ENCODE results near the gene PEX7. TPM values are rescaled to one million over a fixed set of nuclear protein-coding genes. Genes with fewer than 3 reads are reported as not detected.
"Not testable (repeated sequence)": the region's sequence is repeated elsewhere in the genome, so short reads cannot be mapped to it uniquely, and the experiment has no call there.

The PEX7 gene
- total RNA-seq, 2 experiments from 2014 or later: 5.4 to 6.4 TPM

DNA sequence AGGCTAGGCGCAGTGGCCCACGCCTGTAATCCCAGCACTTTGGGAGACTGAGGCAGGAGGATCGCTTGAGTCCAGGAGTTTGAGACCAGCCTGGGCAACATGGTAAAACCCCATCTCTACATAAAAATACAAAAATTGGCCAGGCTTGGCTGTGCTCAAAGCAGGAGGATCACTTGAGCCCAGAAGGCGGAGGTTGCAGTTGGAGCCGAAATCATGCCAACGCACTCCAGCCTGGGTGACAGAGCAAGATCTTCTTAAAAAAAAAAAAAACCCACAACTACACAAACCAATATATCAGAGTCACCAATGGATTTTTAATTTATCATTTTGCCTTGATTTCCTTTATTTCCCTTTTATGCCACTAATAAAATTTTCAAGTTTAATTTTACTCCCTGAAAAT lies 39.4 kb upstream of the PEX7 start:
- H3K27ac Mint-ChIP-seq: peak overlapping the region; percentile 80
- H3K4me3 Mint-ChIP-seq: no peak overlapping the region
- H3K9me3 Mint-ChIP-seq: no peaks in the 10 kb centered on the region
- intact Hi-C loops (cut with micrococcal nuclease): no loop called here
- ChIA-PET POLR2A (no interaction called here), CTCF (interaction anchor here (1.4 to 3.3 kb wide), 3 partner anchors 9 to 139 kb away, joined by 4 to 21 read pairs (median 9); partner anchors contain the start of gene MAP3K5)
- H3K4me1 Mint-ChIP-seq (ENCODE audit: low read depth): peaks cover 71% of the 10 kb centered on the region
- H3K27me3 Mint-ChIP-seq: no peaks in the 10 kb centered on the region
- DNase-seq: no peak
- peaks cover 10% of the 10 kb centered on the region for H3K36me3 Mint-ChIP-seq

DNA sequence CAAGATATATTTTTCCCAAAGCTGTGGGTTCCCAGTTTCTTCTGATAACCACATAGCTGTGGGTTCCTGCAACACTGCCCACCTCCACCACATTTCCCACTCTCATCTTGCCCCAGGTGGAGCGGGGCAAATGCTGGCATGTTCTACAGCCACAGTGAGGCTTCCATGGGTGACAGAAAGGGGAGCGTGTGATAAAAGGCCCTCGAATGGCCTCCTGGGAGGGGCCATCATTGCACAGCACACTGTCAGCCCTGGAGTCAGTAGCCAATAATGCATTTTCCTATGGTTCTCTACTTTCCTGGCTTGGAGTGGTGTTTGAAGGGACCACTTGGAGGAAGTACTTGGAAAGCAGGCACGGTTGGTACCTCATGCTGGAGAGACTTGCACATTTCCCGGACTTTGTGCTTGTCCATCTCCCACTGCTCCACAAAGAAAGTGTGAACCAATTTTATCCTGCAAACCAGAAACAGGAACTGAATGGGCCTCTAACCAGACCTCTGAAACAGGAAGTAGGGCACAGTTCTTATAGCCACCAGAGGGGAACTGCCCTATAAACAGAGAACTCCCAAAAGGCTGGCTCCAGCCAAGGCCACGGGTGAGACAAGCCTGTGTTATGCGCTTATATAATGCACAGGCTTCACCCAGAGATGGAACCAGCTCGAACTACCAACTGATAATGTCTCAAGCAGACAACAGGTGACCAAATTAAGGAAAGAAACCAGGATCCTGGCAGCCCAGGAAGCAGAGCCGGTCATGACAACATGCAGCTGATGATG lies 38.7 kb upstream of the PEX7 start:
- peaks cover 78% of the 10 kb centered on the region for H3K4me1 Mint-ChIP-seq (ENCODE audit: low read depth)
- intact Hi-C loops (cut with micrococcal nuclease): no loop called here
- peak overlapping the region; percentile 50 for H3K4me3 Mint-ChIP-seq
- no peak for DNase-seq
- POLR2A ChIA-PET: no interaction called here
- peak overlapping the region; percentile 65 for H3K27ac Mint-ChIP-seq
- CTCF ChIA-PET: interaction anchor here (1.4 to 1.9 kb wide), 2 partner anchors 9 to 140 kb away, joined by 9 to 12 read pairs; partner anchors contain the start of gene MAP3K5
- no peaks in the 10 kb centered on the region for H3K27me3 Mint-ChIP-seq
- H3K36me3 Mint-ChIP-seq: peaks cover 10% of the 10 kb centered on the region
- H3K9me3 Mint-ChIP-seq: no peaks in the 10 kb centered on the region

DNA sequence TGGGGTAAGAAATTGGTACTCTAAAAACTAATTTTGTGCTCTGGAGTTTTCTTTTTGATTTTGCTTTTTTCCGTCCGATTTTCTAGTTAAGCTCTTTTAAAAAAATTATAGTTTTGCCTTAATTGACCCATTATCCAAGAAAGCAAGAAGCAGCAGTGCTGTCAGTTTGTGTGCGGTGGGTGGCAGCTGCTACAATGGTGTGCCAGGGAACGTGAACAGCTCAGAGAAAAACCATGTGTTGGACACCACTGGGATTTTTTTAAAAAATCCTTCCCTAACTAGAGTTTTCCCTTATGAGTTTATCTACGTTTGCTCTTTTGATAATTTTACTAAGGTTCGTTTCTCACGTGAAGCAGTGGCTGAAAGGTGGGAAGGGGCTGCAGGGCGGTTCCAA lies 38.1 kb upstream of the PEX7 start:
- peak overlapping the region; percentile 65 for H3K27ac Mint-ChIP-seq
- peak overlapping the region; percentile 50 for H3K4me3 Mint-ChIP-seq
- intact Hi-C loops (cut with micrococcal nuclease): no loop called here
- POLR2A ChIA-PET: no interaction called here
- H3K36me3 Mint-ChIP-seq: peaks cover 10% of the 10 kb centered on the region
- DNase-seq: no peak
- H3K27me3 Mint-ChIP-seq: no peaks in the 10 kb centered on the region
- H3K4me1 Mint-ChIP-seq (ENCODE audit: low read depth): peaks cover 81% of the 10 kb centered on the region
- no peaks in the 10 kb centered on the region for H3K9me3 Mint-ChIP-seq
- CTCF ChIA-PET: interaction anchor here (1.1 to 1.9 kb wide), 3 partner anchors 8 to 140 kb away, joined by 3 to 12 read pairs (median 9); partner anchors contain the start of gene MAP3K5

DNA sequence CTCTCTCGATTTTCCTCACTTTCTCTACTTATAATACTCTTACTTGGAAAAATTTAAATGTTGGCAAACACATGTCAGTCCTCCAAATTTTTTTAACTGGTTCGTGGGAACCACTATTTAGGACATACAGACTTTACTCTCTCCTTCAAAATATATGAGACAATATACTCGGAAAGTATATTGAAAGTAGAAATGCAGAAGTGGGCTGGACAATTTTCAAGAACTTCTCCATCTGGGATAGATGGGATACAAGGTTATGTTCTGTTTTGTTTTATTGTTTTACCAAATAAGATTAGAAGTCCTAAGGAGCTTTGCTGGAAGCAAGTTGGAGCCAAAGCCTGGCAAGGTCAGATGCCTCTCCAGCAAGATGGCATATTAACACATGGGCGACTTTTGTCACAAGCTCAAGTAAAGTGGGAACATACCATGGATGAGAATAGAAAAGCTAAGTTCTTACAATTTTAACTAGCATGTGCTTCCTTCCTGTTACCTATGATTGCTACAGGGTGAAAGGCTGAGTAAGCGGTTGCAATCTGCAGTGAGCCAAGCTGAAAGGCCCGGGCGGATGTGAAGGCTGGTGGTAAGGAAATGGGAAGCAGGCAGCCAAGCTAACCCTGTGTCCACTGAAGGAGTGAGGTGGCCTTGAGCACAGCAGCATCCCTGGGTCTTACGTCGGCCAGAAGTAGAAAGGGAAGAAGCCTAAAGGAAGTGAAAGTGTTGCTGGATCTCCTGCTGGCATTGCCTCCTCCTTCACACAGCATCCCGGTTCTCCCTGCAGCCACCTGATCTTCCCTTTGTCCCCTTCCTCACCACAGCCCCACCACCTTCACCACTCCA lies 37.3 kb upstream of the PEX7 start:
- Mint-ChIP-seq H3K27me3 (no peaks in the 10 kb centered on the region), H3K36me3 (peaks cover 10% of the 10 kb centered on the region), H3K27ac (peak overlapping the region; percentile 88), H3K4me3 (peak overlapping the region; percentile 70), H3K9me3 (no peaks in the 10 kb centered on the region), H3K4me1 (ENCODE audit: low read depth) (peaks cover 81% of the 10 kb centered on the region)
- ChIA-PET CTCF (interaction anchor here (1.1 to 1.9 kb wide), 2 partner anchors 12 to 141 kb away, joined by 3 to 12 read pairs; no protein-coding TSS in a partner anchor), POLR2A (interaction anchor here (1.0 to 1.8 kb wide), 4 partner anchors 12 to 496 kb away, joined by 3 to 8 read pairs (median 6); partner anchors contain the start of gene BCLAF1)
- peak; percentile 74 for DNase-seq
- intact Hi-C loops (cut with micrococcal nuclease): no loop called here

DNA sequence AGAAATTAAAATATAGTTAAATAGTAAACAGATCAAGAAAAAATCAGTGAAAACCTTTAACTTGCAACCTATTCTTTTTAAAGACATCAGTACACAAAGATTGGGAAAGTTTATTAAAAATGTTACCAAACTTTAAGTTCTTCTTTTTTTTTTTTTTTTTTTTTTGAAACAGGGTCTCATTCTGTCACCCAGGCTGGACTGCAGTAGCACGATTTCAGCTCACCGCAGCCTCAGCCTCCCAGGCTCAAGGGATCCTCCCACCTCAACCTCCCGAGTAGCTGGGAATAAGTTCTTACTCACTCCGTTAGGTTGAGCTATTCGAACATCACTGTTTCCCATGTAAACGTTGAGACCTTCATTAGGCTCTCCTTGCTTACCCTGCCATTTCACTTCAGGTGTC lies 35.7 kb upstream of the PEX7 start:
- Mint-ChIP-seq H3K27me3 (no peaks in the 10 kb centered on the region), H3K9me3 (no peaks in the 10 kb centered on the region), H3K27ac (no peak overlapping the region), H3K4me1 (ENCODE audit: low read depth) (peaks cover 82% of the 10 kb centered on the region), H3K4me3 (no peak overlapping the region), H3K36me3 (peaks cover 18% of the 10 kb centered on the region)
- no peak for DNase-seq
- intact Hi-C loops (cut with micrococcal nuclease): no loop called here
- CTCF ChIA-PET: interaction anchor here (1.1 to 10.8 kb wide), 2 partner anchors 68 to 141 kb away, joined by 4 to 624 read pairs; no protein-coding TSS in a partner anchor
- POLR2A ChIA-PET: interaction anchor here (1.5 to 3.7 kb wide), 4 partner anchors 14 to 497 kb away, joined by 3 to 15 read pairs (median 8); partner anchors contain the start of gene BCLAF1

DNA sequence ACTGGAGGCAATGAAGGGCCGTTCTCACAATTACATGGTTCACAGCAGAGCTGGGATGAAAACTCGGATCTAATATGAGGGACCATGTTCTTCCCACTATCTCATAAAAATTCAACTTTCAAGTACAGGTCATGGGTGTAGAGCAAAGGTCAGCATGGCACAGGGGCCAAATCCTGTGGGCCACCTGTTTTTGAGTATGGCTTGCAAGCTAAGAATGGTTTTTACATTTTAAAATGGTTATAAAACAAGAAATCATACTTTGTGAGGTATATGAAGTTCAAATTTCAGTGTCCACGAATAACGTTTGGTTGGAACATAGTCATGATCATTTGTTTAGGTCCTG lies 34.7 kb upstream of the PEX7 start:
- H3K9me3 Mint-ChIP-seq: no peaks in the 10 kb centered on the region
- H3K4me3 Mint-ChIP-seq: peak overlapping the region; percentile 65
- no peaks in the 10 kb centered on the region for H3K27me3 Mint-ChIP-seq
- ChIA-PET POLR2A (interaction anchor here (1.0 to 3.7 kb wide), 3 partner anchors 15 to 143 kb away, joined by 3 to 15 read pairs (median 3); no protein-coding TSS in a partner anchor), CTCF (interaction anchor here (0.7 to 10.8 kb wide), 3 partner anchors 25 to 142 kb away, joined by 3 to 624 read pairs (median 4); no protein-coding TSS in a partner anchor)
- no peak for DNase-seq
- H3K36me3 Mint-ChIP-seq: peaks cover 16% of the 10 kb centered on the region
- H3K27ac Mint-ChIP-seq: peak overlapping the region; percentile 87
- H3K4me1 Mint-ChIP-seq (ENCODE audit: low read depth): peaks cover 74% of the 10 kb centered on the region
- intact Hi-C loops (cut with micrococcal nuclease): loop anchor here (1.0 to 2.0 kb wide), 4 partner anchors 15 to 87 kb away; no protein-coding TSS in a partner anchor

DNA sequence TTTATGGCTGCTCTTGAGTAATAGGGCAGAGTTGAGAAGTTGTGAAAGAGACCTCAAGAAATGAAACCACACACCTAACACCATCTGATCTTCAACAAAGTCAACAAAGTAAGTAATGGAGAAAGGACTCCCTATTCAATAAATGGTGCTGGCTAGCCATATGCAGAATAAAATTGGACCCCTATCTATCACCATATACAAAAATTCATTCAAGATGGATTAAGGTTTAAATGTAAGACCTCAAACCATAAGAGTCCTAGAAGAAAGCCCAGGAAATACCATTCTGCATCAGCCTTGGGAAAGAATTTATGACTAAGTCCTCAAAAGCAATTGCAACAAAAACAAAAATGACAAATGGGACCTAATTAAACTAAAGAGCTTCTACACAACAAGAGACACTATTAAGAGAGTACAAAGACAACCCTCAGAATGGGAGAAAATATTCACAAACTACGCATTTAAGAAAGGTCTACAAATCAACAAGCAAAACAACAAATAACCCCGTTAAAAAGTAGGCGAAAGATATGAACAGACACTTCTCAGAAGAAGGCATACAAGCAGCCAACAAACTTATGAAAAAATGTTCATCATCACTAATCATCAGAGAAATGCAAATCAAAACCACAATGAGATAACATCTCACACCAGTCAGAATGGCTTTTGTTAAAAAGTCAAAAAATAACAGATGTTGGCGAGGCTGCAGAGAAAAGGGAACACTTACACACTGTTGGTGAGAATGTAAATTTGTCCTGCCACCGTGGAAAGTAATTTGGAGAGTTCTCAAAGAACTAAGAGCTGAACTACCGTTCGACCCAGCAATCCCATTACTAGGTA lies 34.1 kb upstream of the PEX7 start:
- Mint-ChIP-seq H3K27me3 (no peaks in the 10 kb centered on the region), H3K27ac (peak overlapping the region; percentile 87), H3K36me3 (peaks cover 16% of the 10 kb centered on the region), H3K9me3 (no peaks in the 10 kb centered on the region), H3K4me1 (ENCODE audit: low read depth) (peaks cover 71% of the 10 kb centered on the region), H3K4me3 (peak overlapping the region; percentile 65)
- ChIA-PET POLR2A (interaction anchor here (1.0 to 3.7 kb wide), 4 partner anchors 16 to 143 kb away, joined by 3 to 15 read pairs (median 3); no protein-coding TSS in a partner anchor), CTCF (interaction anchor here (1.0 to 10.8 kb wide), 3 partner anchors 25 to 142 kb away, joined by 4 to 624 read pairs (median 76); no protein-coding TSS in a partner anchor)
- intact Hi-C loops (cut with micrococcal nuclease): loop anchor here (1.0 to 2.0 kb wide), 4 partner anchors 15 to 88 kb away; no protein-coding TSS in a partner anchor
- DNase-seq: no peak

DNA sequence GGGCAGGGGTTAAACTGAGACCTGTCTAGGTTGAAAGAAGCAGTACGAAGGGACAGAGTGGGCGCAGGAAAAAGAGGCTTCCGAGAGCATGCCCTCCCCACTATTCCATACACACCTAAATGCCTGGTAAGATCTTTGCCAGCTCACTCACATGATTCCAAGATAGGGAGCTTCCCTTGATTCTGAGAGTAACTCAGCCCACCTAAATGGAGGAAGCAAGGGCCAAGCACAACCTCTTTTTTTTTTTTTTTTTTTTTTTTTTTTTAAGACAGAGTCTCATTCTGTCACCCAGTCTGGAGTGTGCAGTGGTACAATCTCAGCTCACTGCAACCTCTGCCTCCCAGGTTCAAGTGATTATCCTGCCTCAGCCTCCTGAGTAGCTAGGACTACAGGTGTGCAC lies 33.0 kb upstream of the PEX7 start:
- peak overlapping the region; percentile 41 for H3K27ac Mint-ChIP-seq
- ChIA-PET POLR2A (interaction anchor here (1.0 to 3.7 kb wide), 3 partner anchors 17 to 36 kb away, joined by 3 to 15 read pairs (median 3); no protein-coding TSS in a partner anchor), CTCF (interaction anchor here (0.6 to 10.8 kb wide), 6 partner anchors 17 to 254 kb away, joined by 3 to 624 read pairs (median 6); partner anchors contain the start of gene PEX7)
- intact Hi-C loops (cut with micrococcal nuclease): loop anchor here (2.0 kb wide), 1 partner anchor 17 kb away; no protein-coding TSS in a partner anchor
- H3K36me3 Mint-ChIP-seq: peaks cover 11% of the 10 kb centered on the region
- H3K27me3 Mint-ChIP-seq, H3K9me3 Mint-ChIP-seq, DNase-seq: not testable (repeated sequence)
- peak overlapping the region; percentile 42 for H3K4me3 Mint-ChIP-seq
- peaks cover 62% of the 10 kb centered on the region for H3K4me1 Mint-ChIP-seq (ENCODE audit: low read depth)

DNA sequence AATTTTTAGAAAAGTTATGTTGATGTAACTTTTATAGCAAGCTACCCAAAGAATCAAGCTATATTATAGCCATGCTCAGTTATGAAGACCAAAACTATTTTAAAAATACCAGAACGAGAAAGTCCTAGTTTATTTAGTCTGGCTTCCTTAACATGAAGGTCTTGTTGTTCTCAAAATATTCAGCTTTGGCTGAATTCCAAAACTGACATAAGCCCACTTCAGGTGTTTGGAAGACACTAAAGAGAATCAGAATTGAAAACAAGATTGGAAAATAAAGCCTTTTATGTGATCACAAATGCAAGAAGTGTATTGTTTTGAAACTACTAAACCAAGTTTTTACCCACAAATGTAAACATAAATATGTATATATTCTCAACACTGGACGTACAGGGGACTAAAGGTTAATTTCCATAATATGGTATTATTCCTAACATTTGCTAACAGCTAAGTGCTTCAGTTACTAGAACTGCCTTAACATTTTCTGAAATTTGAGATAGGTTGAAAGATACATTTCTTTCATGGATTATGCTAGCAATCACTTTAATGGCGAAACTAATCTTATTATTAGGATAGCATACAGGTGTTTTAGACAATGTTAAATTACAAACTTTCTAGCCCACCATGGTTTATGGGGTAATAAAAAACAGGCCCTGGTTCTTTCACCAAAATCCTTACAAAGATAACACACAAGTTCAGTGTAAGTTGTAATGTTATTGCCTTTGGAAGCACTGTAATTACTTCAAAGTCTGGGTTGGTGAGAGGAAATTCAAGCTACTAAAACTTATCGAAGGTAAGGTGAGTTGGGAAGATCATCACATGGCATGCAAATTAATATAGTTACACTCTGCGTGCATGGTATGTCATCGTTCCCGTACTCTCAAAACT lies 31.7 kb upstream of the PEX7 start:
- no peak for DNase-seq
- Mint-ChIP-seq H3K9me3 (no peaks in the 10 kb centered on the region), H3K27me3 (no peaks in the 10 kb centered on the region), H3K36me3 (peaks cover 7% of the 10 kb centered on the region), H3K4me3 (peak overlapping the region; percentile 94), H3K4me1 (ENCODE audit: low read depth) (peaks cover 50% of the 10 kb centered on the region), H3K27ac (peak overlapping the region; percentile 93)
- POLR2A ChIA-PET: interaction anchor here (0.6 to 1.5 kb wide), 5 partner anchors 26 to 500 kb away, joined by 3 to 4 read pairs (median 4); no protein-coding TSS in a partner anchor
- CTCF ChIA-PET: interaction anchor here (0.9 to 10.8 kb wide), 10 partner anchors 18 to 197 kb away, joined by 3 to 624 read pairs (median 6); partner anchors contain the start of gene PEX7
- intact Hi-C loops (cut with micrococcal nuclease): loop anchor here (1.0 to 2.0 kb wide), 2 partner anchors 39 to 72 kb away; no protein-coding TSS in a partner anchor
